GM12891 (cell line): ENCODE measurements around the gene MTFR1L.

Source experiments
- POLR2A ChIP-seq: IDR thresholded peaks from 2 replicates; pipeline ENCODE4 v1.6.1; 2011; ENCODE audit warnings: low read depth, low read length, control low read depth
- POLR2AphosphoS5 ChIP-seq: IDR thresholded peaks from 2 replicates; pipeline ENCODE4 v1.6.1; 2011; ENCODE audit warnings: low read depth, low read length, control low read depth
- POU2F2 ChIP-seq: IDR thresholded peaks from 2 replicates; pipeline ENCODE4 v1.6.1; 2011; ENCODE audit warnings: low read depth, mild to moderate bottlenecking, control low read depth, low read length, moderate library complexity
- SPI1 ChIP-seq: IDR thresholded peaks from 2 replicates; pipeline ENCODE4 v1.6.1; 2011; ENCODE audit warnings: low read depth, low read length, control low read depth
- TAF1 ChIP-seq: IDR thresholded peaks from 2 replicates; pipeline ENCODE4 v1.6.1; 2011; ENCODE audit warnings: low read depth, low read length, control low read depth

DNA sequence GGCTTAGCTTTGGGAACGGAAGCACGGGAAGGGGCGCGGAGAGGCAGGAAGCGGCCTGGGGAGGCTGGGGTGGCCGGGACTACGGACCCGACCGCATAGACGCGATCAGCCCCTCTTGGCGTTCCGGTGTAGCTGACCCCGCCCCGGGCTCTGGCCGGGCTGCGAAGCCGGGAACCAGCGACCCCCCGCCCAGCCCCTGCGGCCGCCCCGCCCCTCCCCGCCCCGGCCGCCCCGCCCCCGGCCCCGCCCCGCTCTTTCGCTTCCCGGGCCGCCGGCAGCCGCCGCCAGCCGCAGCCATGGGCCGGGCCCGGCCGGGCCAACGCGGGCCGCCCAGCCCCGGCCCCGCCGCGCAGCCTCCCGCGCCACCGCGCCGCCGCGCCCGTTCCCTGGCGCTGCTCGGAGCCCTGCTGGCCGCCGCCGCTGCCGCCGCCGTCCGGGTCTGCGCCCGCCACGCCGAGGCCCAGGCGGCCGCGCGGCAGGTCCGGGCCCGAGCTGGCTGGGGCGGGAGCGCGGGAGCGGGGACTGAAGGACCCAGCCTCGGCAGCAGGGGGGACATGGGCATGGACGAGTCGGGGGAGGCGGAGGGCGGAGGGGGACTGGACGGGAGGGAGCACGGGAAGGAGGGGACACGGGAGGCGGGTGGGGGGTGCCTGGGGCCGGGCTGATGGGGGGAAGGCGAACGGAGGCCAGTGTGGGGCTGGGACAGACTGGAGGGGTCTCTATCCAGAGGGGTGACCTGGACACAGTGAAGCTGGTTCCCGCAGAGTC lies 19.6 kb upstream of the MTFR1L start, which contains the start of gene SELENON:
- TF ChIP-seq POLR2A (no peak), POLR2AphosphoS5 (no peak), TAF1 (no peak), POU2F2 (no peak), SPI1 (no peak)
